HepG2 (cell line): ENCODE data around the gene KLHL33. TPM values are rescaled to one million over a fixed set of nuclear protein-coding genes. Genes with fewer than 3 reads are reported as not detected.

Experiments
- ELF3 ChIP-seq: IDR thresholded peaks from 2 replicates; pipeline ENCODE4 v1.6.1; 2016; ENCODE audit warnings: missing genetic modification reagents, missing compliant biosample characterization
- HNF4G ChIP-seq, 2 experiments: sonication (generic) in 1 of 2; formaldehyde crosslinking in 1 of 2; IDR thresholded peaks; 2 replicates each; pipeline versions ENCODE4 v1.4.0 to v1.6.1; 2011 to 2020; ENCODE audit warnings: borderline replicate concordance in 2 of 2, low read depth in 2 of 2, mild to moderate bottlenecking in 2 of 2, low read length in 1 of 2, missing genetic modification reagents in 1 of 2, moderate library complexity in 1 of 2
- KLF6 ChIP-seq: IDR thresholded peaks from 2 replicates; pipeline ENCODE4 v1.8.0; 2016; ENCODE audit warnings: missing biosample characterization, missing genetic modification reagents
- SAP130 ChIP-seq: IDR thresholded peaks from 2 replicates; pipeline ENCODE4 v1.6.1; 2016; ENCODE audit warnings: low read depth
- ZFP36L1 ChIP-seq: sonication (generic); formaldehyde crosslinking; IDR thresholded peaks from 2 replicates; pipeline ENCODE4 v1.8.0; 2022; ENCODE audit warnings: mild to moderate bottlenecking, missing genetic modification reagents, moderate library complexity
- ZNF234 ChIP-seq: sonication (generic); formaldehyde crosslinking; conservative IDR thresholded peaks from 2 replicates; pipeline ENCODE4 v1.5.1; 2020; ENCODE audit warnings: mild to moderate bottlenecking, missing genetic modification reagents
- ZNF335 ChIP-seq: sonication (generic); formaldehyde crosslinking; IDR thresholded peaks from 2 replicates; pipeline ENCODE4 v1.4.0; 2020; ENCODE audit warnings: missing genetic modification reagents
- ZNF44 ChIP-seq: sonication (generic); formaldehyde crosslinking; IDR thresholded peaks from 2 replicates; pipeline ENCODE4 v1.5.1; 2020; ENCODE audit warnings: mild to moderate bottlenecking, missing genetic modification reagents
- ZNF530 ChIP-seq: sonication (generic); formaldehyde crosslinking; IDR thresholded peaks from 2 replicates; pipeline ENCODE4 v1.5.0; 2020; ENCODE audit warnings: low read depth, mild to moderate bottlenecking, missing genetic modification reagents
- ZNF670 ChIP-seq: sonication (generic); formaldehyde crosslinking; IDR thresholded peaks from 2 replicates; pipeline ENCODE4 v1.8.0; 2022; ENCODE audit warnings: mild to moderate bottlenecking, missing genetic modification reagents, borderline replicate concordance
- polyA plus RNA-seq, 8 experiments: library from polyadenylated mRNA; depleted of rRNA in 3 of 8; stranded (reverse) in 7 of 8; unstranded in 1 of 8; fragments of >200 nt; fragmentation: Illumina TruSeq in 4 of 8; extraction: Trizol in 4 of 8; gene quantifications; 2 replicates each; pipeline versions ENCODE4 v1.2.1 to v1.2.3, GENCODE V29; 2011 to 2016; ENCODE audit warnings: low read depth in 4 of 8, missing spikeins in 1 of 8, mixed read lengths in 1 of 8; ENCODE audit not compliant: insufficient read depth in 1 of 8
- total RNA-seq, 5 experiments: library from RNA; depleted of rRNA; stranded (reverse); fragments of >200 nt; fragmentation: Illumina TruSeq; extraction: Trizol; gene quantifications; 2 replicates each; pipeline ENCODE4 v1.2.3, GENCODE V29; 2016; ENCODE audit warnings: low read depth in 1 of 5
- TF ChIP-seq, protein P1 (sequence below): sonication (generic); formaldehyde crosslinking; IDR thresholded peaks from 2 replicates; pipeline ENCODE4; 2020; ENCODE audit warnings: missing genetic modification reagents, mild to moderate bottlenecking, borderline replicate concordance
- TF ChIP-seq, protein P2 (sequence below): IDR thresholded peaks from 2 replicates; pipeline ENCODE4 v1.6.1; 2018; ENCODE audit warnings: missing genetic modification reagents
- TF ChIP-seq, protein P3 (sequence below): IDR thresholded peaks from 2 replicates; pipeline ENCODE4 v1.6.1; 2016; ENCODE audit warnings: low read depth, borderline replicate concordance
- TF ChIP-seq, protein P4 (sequence below): fragments of 450-650 bp; IDR thresholded peaks from 2 replicates; pipeline ENCODE4 v1.6.1; 2017
- TF ChIP-seq, protein P5 (sequence below): sonication (generic); formaldehyde crosslinking; conservative IDR thresholded peaks from 2 replicates; pipeline ENCODE4 v1.4.0; 2020; ENCODE audit warnings: missing genetic modification reagents
- TF ChIP-seq, protein P6 (sequence below): sonication (generic); formaldehyde crosslinking; IDR thresholded peaks from 2 replicates; pipeline ENCODE4 v1.5.0; 2020; ENCODE audit warnings: missing genetic modification reagents

KLHL33 gene
- total and polyA plus RNA-seq, 2 of the 13 experiments (the other 11 are each of a cell fraction or from before 2014, with no cell fraction given) = not detected

DNA sequence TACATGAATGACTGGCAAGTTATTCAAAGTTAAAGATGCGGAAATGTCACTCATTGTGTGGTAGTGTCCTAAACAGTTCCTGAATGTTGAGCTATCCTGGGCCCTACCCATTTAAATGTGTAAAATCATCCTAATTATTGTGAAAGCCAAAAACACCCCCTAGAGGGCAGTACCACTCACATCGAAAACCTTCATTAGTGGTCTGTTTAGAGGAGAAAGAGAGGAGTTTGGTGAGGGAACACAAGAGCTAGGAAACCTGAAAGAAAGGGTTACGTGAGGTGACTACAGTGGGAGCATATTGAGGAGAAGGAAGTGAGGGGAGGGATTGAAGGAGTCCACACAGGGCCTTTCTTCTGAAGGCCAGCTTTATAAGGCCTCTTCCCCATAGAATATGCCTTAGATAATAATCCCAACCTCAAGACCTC lies 20.2 kb downstream of the KLHL33 start (continued):
- TF ChIP-seq, protein P1, sequence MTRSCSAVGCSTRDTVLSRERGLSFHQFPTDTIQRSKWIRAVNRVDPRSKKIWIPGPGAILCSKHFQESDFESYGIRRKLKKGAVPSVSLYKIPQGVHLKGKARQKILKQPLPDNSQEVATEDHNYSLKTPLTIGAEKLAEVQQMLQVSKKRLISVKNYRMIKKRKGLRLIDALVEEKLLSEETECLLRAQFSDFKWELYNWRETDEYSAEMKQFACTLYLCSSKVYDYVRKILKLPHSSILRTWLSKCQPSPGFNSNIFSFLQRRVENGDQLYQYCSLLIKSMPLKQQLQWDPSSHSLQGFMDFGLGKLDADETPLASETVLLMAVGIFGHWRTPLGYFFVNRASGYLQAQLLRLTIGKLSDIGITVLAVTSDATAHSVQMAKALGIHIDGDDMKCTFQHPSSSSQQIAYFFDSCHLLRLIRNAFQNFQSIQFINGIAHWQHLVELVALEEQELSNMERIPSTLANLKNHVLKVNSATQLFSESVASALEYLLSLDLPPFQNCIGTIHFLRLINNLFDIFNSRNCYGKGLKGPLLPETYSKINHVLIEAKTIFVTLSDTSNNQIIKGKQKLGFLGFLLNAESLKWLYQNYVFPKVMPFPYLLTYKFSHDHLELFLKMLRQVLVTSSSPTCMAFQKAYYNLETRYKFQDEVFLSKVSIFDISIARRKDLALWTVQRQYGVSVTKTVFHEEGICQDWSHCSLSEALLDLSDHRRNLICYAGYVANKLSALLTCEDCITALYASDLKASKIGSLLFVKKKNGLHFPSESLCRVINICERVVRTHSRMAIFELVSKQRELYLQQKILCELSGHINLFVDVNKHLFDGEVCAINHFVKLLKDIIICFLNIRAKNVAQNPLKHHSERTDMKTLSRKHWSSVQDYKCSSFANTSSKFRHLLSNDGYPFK (CRISPR knock-in tag) = no peak
- no peak for TF ChIP-seq ZNF234 (CRISPR knock-in tag)
- no peak for TF ChIP-seq ZNF530 (CRISPR knock-in tag)
- TF ChIP-seq HNF4G (IDR thresholded peaks at IDR 0.05; ENCODE audit: borderline replicate concordance, low read depth, low read length) = no peak
- TF ChIP-seq HNF4G (CRISPR knock-in tag; IDR thresholded peaks at IDR 0.05; ENCODE audit: borderline replicate concordance, low read depth) = no peak
- 0 out of 2 replicates have a peak, but pooled peaks have one; percentile 37 for TF ChIP-seq KLF6 (CRISPR knock-in tag)
- TF ChIP-seq, protein P2, sequence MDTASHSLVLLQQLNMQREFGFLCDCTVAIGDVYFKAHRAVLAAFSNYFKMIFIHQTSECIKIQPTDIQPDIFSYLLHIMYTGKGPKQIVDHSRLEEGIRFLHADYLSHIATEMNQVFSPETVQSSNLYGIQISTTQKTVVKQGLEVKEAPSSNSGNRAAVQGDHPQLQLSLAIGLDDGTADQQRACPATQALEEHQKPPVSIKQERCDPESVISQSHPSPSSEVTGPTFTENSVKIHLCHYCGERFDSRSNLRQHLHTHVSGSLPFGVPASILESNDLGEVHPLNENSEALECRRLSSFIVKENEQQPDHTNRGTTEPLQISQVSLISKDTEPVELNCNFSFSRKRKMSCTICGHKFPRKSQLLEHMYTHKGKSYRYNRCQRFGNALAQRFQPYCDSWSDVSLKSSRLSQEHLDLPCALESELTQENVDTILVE = 0 out of 2 replicates have a peak, but pooled peaks have one; percentile 20
- no peak for TF ChIP-seq ZNF44
- TF ChIP-seq, protein P3, sequence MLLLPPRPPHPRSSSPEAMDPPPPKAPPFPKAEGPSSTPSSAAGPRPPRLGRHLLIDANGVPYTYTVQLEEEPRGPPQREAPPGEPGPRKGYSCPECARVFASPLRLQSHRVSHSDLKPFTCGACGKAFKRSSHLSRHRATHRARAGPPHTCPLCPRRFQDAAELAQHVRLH (CRISPR knock-in tag) = no peak
- TF ChIP-seq SAP130 (CRISPR knock-in tag) = peak; percentile 70
- 0 out of 2 replicates have a peak, but pooled peaks have one; percentile 43 for TF ChIP-seq ZFP36L1 (CRISPR knock-in tag)
- peak; percentile 95 for TF ChIP-seq ZNF335 (CRISPR knock-in tag)
- no peak for TF ChIP-seq ZNF670
- TF ChIP-seq, protein P4, sequence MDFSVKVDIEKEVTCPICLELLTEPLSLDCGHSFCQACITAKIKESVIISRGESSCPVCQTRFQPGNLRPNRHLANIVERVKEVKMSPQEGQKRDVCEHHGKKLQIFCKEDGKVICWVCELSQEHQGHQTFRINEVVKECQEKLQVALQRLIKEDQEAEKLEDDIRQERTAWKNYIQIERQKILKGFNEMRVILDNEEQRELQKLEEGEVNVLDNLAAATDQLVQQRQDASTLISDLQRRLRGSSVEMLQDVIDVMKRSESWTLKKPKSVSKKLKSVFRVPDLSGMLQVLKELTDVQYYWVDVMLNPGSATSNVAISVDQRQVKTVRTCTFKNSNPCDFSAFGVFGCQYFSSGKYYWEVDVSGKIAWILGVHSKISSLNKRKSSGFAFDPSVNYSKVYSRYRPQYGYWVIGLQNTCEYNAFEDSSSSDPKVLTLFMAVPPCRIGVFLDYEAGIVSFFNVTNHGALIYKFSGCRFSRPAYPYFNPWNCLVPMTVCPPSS = no peak
- TF ChIP-seq, protein P5, sequence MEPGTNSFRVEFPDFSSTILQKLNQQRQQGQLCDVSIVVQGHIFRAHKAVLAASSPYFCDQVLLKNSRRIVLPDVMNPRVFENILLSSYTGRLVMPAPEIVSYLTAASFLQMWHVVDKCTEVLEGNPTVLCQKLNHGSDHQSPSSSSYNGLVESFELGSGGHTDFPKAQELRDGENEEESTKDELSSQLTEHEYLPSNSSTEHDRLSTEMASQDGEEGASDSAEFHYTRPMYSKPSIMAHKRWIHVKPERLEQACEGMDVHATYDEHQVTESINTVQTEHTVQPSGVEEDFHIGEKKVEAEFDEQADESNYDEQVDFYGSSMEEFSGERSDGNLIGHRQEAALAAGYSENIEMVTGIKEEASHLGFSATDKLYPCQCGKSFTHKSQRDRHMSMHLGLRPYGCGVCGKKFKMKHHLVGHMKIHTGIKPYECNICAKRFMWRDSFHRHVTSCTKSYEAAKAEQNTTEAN (CRISPR knock-in tag) = no peak
- peak; percentile 51; the same call in 1 of the 2 replicates for TF ChIP-seq ELF3 (CRISPR knock-in tag)
- TF ChIP-seq, protein P6, sequence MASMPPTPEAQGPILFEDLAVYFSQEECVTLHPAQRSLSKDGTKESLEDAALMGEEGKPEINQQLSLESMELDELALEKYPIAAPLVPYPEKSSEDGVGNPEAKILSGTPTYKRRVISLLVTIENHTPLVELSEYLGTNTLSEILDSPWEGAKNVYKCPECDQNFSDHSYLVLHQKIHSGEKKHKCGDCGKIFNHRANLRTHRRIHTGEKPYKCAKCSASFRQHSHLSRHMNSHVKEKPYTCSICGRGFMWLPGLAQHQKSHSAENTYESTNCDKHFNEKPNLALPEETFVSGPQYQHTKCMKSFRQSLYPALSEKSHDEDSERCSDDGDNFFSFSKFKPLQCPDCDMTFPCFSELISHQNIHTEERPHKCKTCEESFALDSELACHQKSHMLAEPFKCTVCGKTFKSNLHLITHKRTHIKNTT = no peak
- TF ChIP-seq, all 625 proteins: peak for 45
